Body of pancreas (tissue), 4 donors: ENCODE results near the gene TCFL5. TPM values are rescaled to one million over a fixed set of nuclear protein-coding genes. Genes with fewer than 3 reads are reported as not detected.

Experiments used
- ATAC-seq: fragments of 150-250 bp; one replicate; pipeline ENCODE4 v1.9.1; 2016
- DNase-seq, 4 donors: peaks; one replicate each; pipeline ENCODE4 v3.0.0-alpha.2; 2019
- H3K27ac ChIP-seq, 4 donors: fragments of 200-600 bp; sonication (generic); 1 replicate in 3 of 4; 2 replicates in 1 of 4; pipeline versions ENCODE4 v1.5.1 to v1.6.1; 2016 to 2019; ENCODE audit warnings: mild to moderate bottlenecking in 1 of 4, mixed read lengths in 1 of 4, moderate library complexity in 1 of 4
- H3K27me3 ChIP-seq, 2 donors: fragments of 200-600 bp; sonication (generic); one replicate each; pipeline ENCODE4 v1.6.0; 2016; ENCODE audit warnings: mild to moderate bottlenecking in 1 of 2
- H3K36me3 ChIP-seq, 2 donors: fragments of 200-600 bp; sonication (generic); replicated peaks in 1 of 2; 2 replicates each; pipeline ENCODE4 v1.5.1; 2016; ENCODE audit warnings: low read depth in 2 of 2; ENCODE audit not compliant: insufficient read depth in 1 of 2
- H3K4me1 ChIP-seq: fragments of 200-600 bp; sonication (generic); one replicate; pipeline ENCODE4 v1.6.0; 2016
- H3K4me3 ChIP-seq, 2 donors: fragments of 200-600 bp; sonication (generic); 1 replicate in 1 of 2; 2 replicates in 1 of 2; pipeline ENCODE4 v1.5.1; 2016 to 2019
- H3K9me3 ChIP-seq, 3 donors: fragments of 200-600 bp; sonication (generic); 1 replicate in 2 of 3; 2 replicates in 1 of 3; pipeline ENCODE4 v1.5.1; 2016
- CTCF ChIP-seq, 7 experiments: fragments of 450-650 bp in 4 of 7; fragments of 200-600 bp in 3 of 7; sonication (generic) in 3 of 7; IDR thresholded peaks; one replicate each; pipeline ENCODE4 v1.5.1; 2016 to 2019; ENCODE audit warnings: antibody characterized with exemption in 7 of 7
- POLR2A ChIP-seq, 3 donors: fragments of 450-650 bp; IDR thresholded peaks; one replicate each; pipeline ENCODE4 v1.6.1; 2016; ENCODE audit warnings: antibody characterized with exemption in 3 of 3, mild to moderate bottlenecking in 2 of 3
- WGBS, 2 donors: methylation state at CpG; one replicate each; pipeline ENCODE4 v1.1.5; 2017; 5-methylcytosine and 5-hydroxymethylcytosine counted together
- intact Hi-C: fragments of 100-400 bp; cut with DNase I; formaldehyde crosslinking; loops from one replicate; pipeline ENCODE4 v1.15.1; 2023
- total RNA-seq, 2 donors: library from RNA; depleted of rRNA; stranded (reverse); fragments of >200 nt; gene quantifications; one replicate each; pipeline ENCODE4 v1.1.0, GENCODE V29; 2016

The TCFL5 gene
- total RNA-seq, 2 donors from 2014 or later: 2.0 to 7.5 TPM

DNA sequence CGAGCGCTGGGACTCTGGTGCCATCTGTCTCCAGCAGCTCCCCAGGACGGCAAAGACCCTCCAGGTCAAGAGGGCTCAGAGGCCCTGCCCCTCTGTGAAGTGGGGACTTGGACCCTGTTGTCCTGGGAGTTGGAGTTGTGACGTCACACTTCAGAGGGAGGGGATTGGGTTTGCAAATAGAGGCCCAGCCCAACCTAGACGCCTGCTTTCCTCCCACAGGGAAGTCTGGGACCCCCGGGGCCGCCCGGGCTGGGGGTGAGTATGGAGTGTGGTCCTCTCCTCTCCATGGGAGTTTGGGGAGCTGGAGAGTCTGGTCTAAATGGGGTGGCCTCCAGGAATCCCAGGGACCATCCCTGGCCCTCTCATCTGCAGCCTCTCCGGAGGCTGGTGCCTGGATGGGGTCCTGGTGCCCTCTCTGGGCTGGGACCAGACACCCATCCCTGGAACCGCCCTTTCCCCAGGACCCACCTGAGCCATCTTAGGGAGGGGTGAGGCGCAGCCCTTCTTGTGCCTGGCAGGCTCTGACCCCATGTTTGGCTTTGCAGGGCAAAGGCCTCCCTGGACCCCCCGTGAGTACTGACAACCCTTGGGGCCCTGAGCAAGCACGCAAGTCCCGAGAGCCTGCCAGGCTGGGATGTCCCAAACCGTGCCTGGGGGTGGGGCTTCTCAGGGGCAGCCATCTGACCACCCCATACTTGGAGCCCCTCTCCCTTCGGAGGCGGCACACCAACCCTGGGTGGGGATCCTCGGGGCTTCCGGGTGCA lies 40.5 kb downstream of the TCFL5 start:
- Histone ChIP-seq H3K27ac (no peak overlapping the region), H3K4me1 (peaks cover 62% of the 10 kb centered on the region), H3K36me3 (no peaks in the 10 kb centered on the region), H3K27me3 (peaks cover 0 to 15% of the 10 kb centered on the region in 2 donors), H3K4me3 (no peak overlapping the region), H3K9me3 (no peaks in the 10 kb centered on the region)
- DNase-seq (no peak), ATAC-seq (no peak)
- intact Hi-C loops: no loop called here
- 69 to 72% methylated on average over 6 to 18 of the region's 19 CpGs for WGBS, 2 donors
- TF ChIP-seq CTCF (IDR thresholded peaks at IDR 0.05) (no peak), POLR2A (IDR thresholded peaks at IDR 0.05) (no peak)

DNA sequence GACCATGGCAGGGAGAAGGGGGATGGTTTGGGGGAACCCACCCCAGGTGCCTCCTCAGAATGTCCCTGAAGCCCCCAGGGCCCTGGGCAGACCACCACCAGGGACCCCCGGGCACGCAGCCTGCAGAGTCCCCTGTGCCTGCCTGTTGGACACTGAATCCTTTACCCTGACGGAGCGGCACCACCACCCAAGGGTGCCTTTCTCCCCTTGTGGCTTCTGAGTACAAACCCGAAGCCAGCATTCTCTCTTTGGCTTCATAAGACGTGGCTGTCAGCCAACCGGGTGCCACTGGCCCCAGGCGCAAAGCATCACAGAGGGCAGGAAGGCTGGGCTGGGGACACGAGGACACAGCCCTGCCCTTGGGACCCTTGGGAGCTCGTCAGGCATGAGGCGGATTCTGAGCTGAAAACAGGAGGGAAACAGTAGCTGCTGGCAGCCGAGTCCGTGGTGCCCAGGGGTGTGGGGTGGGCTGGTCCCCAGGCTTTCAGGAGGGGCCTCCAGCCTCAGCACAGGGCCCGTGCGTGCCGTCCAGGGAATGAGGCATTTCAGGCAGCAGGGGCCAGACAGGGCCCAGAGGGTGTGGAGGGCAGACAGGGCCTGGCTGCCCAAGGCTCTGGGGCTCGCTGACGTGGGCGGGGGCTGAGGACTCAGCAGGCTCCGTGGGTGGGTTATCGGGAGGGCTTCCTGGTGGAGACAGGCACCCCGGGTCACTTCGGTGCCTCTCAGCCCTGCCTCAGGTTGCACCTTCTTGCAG lies 41.2 kb downstream of the TCFL5 start:
- TF ChIP-seq POLR2A (IDR thresholded peaks at IDR 0.05) (no peak), CTCF (IDR thresholded peaks at IDR 0.05) (no peak)
- H3K4me1 ChIP-seq: peaks cover 69% of the 10 kb centered on the region
- no peaks in the 10 kb centered on the region for H3K36me3 ChIP-seq
- ATAC-seq: no peak
- peaks cover 0 to 22% of the 10 kb centered on the region in 2 donors for H3K27me3 ChIP-seq
- H3K27ac ChIP-seq: no peak overlapping the region
- intact Hi-C loops: no loop called here
- H3K9me3 ChIP-seq: no peaks in the 10 kb centered on the region
- DNase-seq: no peak
- H3K4me3 ChIP-seq: no peak overlapping the region
- WGBS, 2 donors: 60 to 70% methylated on average over 12 to 23 of the region's 23 CpGs

DNA sequence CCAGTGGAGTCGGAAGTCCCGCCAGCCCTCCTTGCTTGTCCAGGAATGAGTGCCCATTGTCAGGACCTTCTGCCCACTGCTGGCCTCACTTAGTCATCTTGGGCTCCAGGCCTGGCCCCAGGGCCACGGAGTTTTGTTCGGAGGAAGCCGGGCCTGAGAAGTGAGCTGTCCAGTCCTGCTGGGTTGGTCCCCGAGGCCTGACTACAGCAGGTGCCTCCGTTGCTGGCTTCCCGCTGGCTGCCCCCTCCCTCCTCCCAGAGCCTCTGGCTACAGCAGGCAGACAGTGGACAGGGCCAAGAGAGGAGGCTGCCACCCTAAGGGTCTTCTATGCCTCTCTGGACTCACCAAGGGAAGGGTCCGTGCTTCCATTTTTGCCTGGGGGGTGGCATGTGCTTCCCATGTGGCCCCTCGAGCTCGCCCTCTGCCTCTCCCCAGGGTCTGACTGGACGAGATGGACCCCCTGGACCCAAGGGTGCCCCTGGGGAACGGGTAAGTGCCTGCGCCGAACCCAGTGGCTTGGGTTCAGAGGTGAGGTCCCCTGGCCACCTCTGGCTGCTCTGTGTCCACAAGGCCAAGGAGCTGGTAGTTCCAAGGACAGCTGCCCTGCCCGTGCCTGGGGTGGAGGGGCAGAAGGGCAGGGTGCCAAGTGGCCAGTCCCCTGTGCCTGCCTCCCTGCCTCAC lies 42.0 kb downstream of the TCFL5 start:
- Histone ChIP-seq H3K27ac (no peak overlapping the region), H3K4me1 (peaks cover 71% of the 10 kb centered on the region), H3K36me3 (no peaks in the 10 kb centered on the region), H3K4me3 (no peak overlapping the region), H3K27me3 (peaks cover 0 to 25% of the 10 kb centered on the region in 2 donors), H3K9me3 (no peaks in the 10 kb centered on the region)
- ATAC-seq (no peak), DNase-seq (no peak)
- TF ChIP-seq POLR2A (IDR thresholded peaks at IDR 0.05): no peak
- no peak for TF ChIP-seq CTCF (IDR thresholded peaks at IDR 0.05)
- 41 to 51% methylated on average over 7 to 16 of the region's 16 CpGs for WGBS, 2 donors
- intact Hi-C loops: no loop called here

- ATAC-seq (peak; percentile 20), DNase-seq (peak; percentile 53 to 79 (median 66))
- Histone ChIP-seq H3K4me3 (no peak overlapping the region), H3K36me3 (no peaks in the 10 kb centered on the region), H3K4me1 (peaks cover 63% of the 10 kb centered on the region), H3K9me3 (no peaks in the 10 kb centered on the region), H3K27me3 (peaks cover 0 to 25% of the 10 kb centered on the region in 2 donors), H3K27ac (peak overlapping the region in 3 of 4 donors; percentile 41 to 52 (median 52))
- 18 to 34% methylated on average over 10 to 25 of the region's 25 CpGs for WGBS, 2 donors
- TF ChIP-seq CTCF (IDR thresholded peaks at IDR 0.05): no peak
- TF ChIP-seq POLR2A (IDR thresholded peaks at IDR 0.05): no peak
- intact Hi-C loops: no loop called here
Measured at GRCh38 chr20:62818592-62819493, 42.8 kb downstream of the TCFL5 start.
